Tibial nerve (tissue), 4 donors: ENCODE measurements around the gene ZBTB11. TPM values are rescaled to one million over a fixed set of nuclear protein-coding genes. Genes with fewer than 3 reads are reported as not detected.
"Not testable (repeated sequence)": the region's sequence is repeated elsewhere in the genome, so short reads cannot be mapped to it uniquely, and the experiment has no call there.

Experiments used
- DNase-seq, 2 donors: peaks; one replicate each; pipeline ENCODE4 v3.0.0-alpha.2; 2019; ENCODE audit warnings: low spot score in 2 of 2
- H3K27ac ChIP-seq, 4 donors: fragments of 200-600 bp; sonication (generic) in 3 of 4; one replicate each; pipeline ENCODE4 v1.5.1; 2017 to 2019; ENCODE audit warnings: mild to moderate bottlenecking in 1 of 4
- H3K27me3 ChIP-seq, 2 donors: fragments of 200-600 bp; sonication (generic) in 1 of 2; one replicate each; pipeline versions ENCODE4 v1.5.1 to v1.6.0; 2017 to 2019
- H3K36me3 ChIP-seq, 3 donors: fragments of 200-600 bp; sonication (generic); one replicate each; pipeline ENCODE4 v1.5.1; 2018 to 2019
- H3K4me1 ChIP-seq, 4 donors: fragments of 200-600 bp; sonication (generic) in 3 of 4; one replicate each; pipeline ENCODE4 v1.5.1; 2017 to 2019
- H3K4me3 ChIP-seq, 4 donors: fragments of 200-600 bp; sonication (generic) in 3 of 4; one replicate each; pipeline ENCODE4 v1.5.1; 2017 to 2019; ENCODE audit warnings: mild to moderate bottlenecking in 1 of 4, moderate library complexity in 1 of 4
- H3K9me3 ChIP-seq, 4 donors: fragments of 200-600 bp; sonication (generic) in 3 of 4; one replicate each; pipeline ENCODE4 v1.5.1; 2017 to 2019
- CTCF ChIP-seq, 5 experiments: fragments of 200-600 bp in 3 of 5; fragments of 450-650 bp in 2 of 5; sonication (generic) in 3 of 5; IDR thresholded peaks; one replicate each; pipeline ENCODE4 v1.5.1; 2016 to 2019; ENCODE audit warnings: antibody characterized with exemption in 5 of 5, mild to moderate bottlenecking in 3 of 5, moderate library complexity in 2 of 5
- EP300 ChIP-seq, 2 donors: sonication (generic); formaldehyde crosslinking; IDR thresholded peaks; one replicate each; pipeline ENCODE4 v1.6.1; 2017; ENCODE audit warnings: antibody characterized with exemption in 2 of 2, mild to moderate bottlenecking in 1 of 2
- POLR2A ChIP-seq, 2 donors: fragments of 450-650 bp; IDR thresholded peaks; one replicate each; pipeline ENCODE4 v1.6.1; 2017; ENCODE audit warnings: antibody characterized with exemption in 2 of 2, mild to moderate bottlenecking in 2 of 2, moderate library complexity in 2 of 2
- WGBS, 2 donors: methylation state at CpG; one replicate each; pipeline ENCODE4 v1.1.5; 2018; 5-methylcytosine and 5-hydroxymethylcytosine counted together
- total RNA-seq, 4 donors: library from RNA; depleted of rRNA; stranded (reverse); fragments of >200 nt; gene quantifications; one replicate each; pipeline ENCODE4 v1.1.0, GENCODE V29; 2016

The ZBTB11 gene
- total RNA-seq, 4 donors from 2014 or later, result 18.3 to 20.5 (median 19.6) TPM

DNA sequence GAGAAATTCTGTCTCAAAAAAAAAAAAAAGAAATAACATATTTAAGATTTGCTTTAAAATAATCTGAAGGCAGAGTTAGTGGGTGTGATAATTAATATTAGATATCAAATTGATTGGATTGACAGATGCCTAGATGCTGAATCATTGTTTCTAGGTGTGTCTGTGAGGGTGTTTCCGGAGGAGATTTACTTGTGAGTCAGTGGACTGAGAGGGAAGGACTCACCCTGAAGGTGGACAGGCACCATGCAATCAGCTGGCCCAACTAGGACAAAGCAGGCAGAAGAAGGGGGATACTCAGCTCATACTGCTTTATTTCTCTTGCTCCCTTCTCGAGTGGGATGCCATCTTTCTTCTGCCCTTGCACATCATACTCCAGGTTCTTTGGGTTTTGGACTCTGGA is 26.2 kb upstream of the ZBTB11 start:
- Histone ChIP-seq H3K36me3 (no peaks in the 10 kb centered on the region), H3K9me3 (no peaks in the 10 kb centered on the region), H3K4me3 (no peak overlapping the region), H3K4me1 (no peaks in the 10 kb centered on the region), H3K27me3 (no peaks in the 10 kb centered on the region), H3K27ac (no peak overlapping the region)
- DNase-seq, result no peak
- TF ChIP-seq EP300 (IDR thresholded peaks at IDR 0.05) (no peak), CTCF (IDR thresholded peaks at IDR 0.05) (no peak), POLR2A (IDR thresholded peaks at IDR 0.05) (no peak)
- 82 to 90% methylated on average over 2 of the region's 2 CpGs for WGBS, 2 donors

DNA sequence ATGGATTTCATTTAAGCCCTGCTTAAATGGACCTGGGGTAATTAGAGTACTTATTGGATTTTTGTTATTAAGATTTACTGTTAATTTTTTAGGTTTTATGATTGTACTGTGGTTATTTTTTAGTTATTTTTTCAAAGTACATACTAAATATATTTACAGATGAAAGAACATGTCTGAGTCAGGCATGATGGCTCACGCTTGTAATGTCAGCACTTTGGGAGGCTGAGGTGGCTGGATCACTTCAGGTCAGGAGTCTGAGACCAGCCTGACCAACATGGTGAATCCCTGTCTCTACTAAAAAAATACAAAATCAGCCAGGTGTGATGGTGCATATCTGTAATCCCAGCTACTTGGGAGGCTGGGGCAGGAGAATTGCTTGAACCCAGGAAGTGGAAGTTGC is 25.8 kb upstream of the ZBTB11 start:
- Histone ChIP-seq H3K27me3 (no peaks in the 10 kb centered on the region), H3K36me3 (no peaks in the 10 kb centered on the region), H3K4me3 (no peak overlapping the region), H3K9me3 (no peaks in the 10 kb centered on the region), H3K27ac (no peak overlapping the region), H3K4me1 (no peaks in the 10 kb centered on the region)
- no peak for DNase-seq
- WGBS, 2 donors, result 85 to 91% methylated on average over 1 of the region's 1 CpG
- TF ChIP-seq POLR2A (IDR thresholded peaks at IDR 0.05), result no peak
- TF ChIP-seq EP300 (IDR thresholded peaks at IDR 0.05), result no peak
- TF ChIP-seq CTCF (IDR thresholded peaks at IDR 0.05), result no peak

DNA sequence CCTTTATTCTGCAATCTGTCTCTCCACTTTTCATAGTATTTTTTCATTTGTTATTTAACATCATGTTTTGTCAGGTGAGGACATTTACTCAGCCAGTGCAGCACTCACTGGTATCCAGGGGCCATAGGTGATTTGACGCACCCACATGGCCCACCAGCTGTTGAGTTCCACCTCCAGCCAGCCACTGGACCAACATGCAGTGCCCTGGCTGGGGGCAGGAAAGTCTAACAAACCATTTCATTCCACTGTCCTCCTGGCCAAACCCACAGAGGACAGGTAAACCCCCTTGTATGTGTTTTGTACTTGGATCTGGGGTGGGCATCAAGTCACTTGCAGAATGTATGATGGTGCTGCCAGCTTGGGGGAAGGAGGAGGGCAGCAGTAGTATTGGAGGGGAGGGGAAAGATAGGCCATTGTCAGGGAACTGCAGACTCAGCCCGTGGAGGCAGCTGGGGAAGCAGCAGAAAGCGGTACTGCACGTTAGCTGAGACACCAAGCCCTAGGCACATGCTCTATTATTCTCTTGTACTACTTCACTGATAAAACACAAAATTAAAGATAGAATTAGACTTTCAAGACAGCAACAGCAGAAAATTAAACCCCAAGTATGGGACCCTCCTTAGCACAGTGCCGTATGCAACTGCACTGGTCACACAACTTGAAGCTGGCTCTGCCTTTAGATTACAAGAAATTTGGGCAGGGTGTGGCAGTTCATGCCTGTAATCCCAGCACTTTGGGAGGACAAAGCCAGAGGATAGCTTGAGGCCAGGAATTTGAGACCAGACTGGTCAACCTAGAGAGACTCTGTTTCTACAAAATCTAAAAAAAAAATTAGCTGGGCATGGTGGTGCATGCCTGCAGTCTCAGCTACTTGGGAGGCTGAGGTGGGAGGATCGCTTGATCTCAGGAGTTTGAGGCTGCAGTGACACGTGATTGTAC is 25.0 kb upstream of the ZBTB11 start:
- DNase-seq, result no peak
- Histone ChIP-seq H3K36me3 (no peaks in the 10 kb centered on the region), H3K4me1 (no peaks in the 10 kb centered on the region), H3K9me3 (no peaks in the 10 kb centered on the region), H3K27ac (no peak overlapping the region), H3K27me3 (no peaks in the 10 kb centered on the region), H3K4me3 (no peak overlapping the region)
- TF ChIP-seq CTCF (IDR thresholded peaks at IDR 0.05), result no peak
- no peak for TF ChIP-seq POLR2A (IDR thresholded peaks at IDR 0.05)
- no peak for TF ChIP-seq EP300 (IDR thresholded peaks at IDR 0.05)
- 80 to 81% methylated on average over 7 of the region's 7 CpGs for WGBS, 2 donors

GRCh38 chr3:101695779-101696372 is 18.9 kb upstream of the ZBTB11 start:
- Histone ChIP-seq H3K4me3 (no peak overlapping the region), H3K27me3 (no peaks in the 10 kb centered on the region), H3K9me3 (no peaks in the 10 kb centered on the region), H3K4me1 (peaks cover 0 to 12% (median 0%) of the 10 kb centered on the region in 4 donors), H3K27ac (peak overlapping the region in 2 of 4 donors; percentile 26 to 70), H3K36me3 (no peaks in the 10 kb centered on the region)
- DNase-seq, result peak in 1 of 2 donors; percentile 88
- TF ChIP-seq EP300 (IDR thresholded peaks at IDR 0.05), result no peak
- TF ChIP-seq POLR2A (IDR thresholded peaks at IDR 0.05), result no peak
- peak; percentile 62 to 82 (median 73) for TF ChIP-seq CTCF (IDR thresholded peaks at IDR 0.05)
- WGBS, 2 donors, result 28 to 35% methylated on average over 10 of the region's 10 CpGs

GRCh38 chr3:101694836-101695235 is 17.9 kb upstream of the ZBTB11 start:
- peaks cover 0 to 12% (median 0%) of the 10 kb centered on the region in 4 donors for H3K4me1 ChIP-seq
- H3K9me3 ChIP-seq, result not testable (repeated sequence)
- WGBS, 2 donors, result 48 to 56% methylated on average over 4 of the region's 4 CpGs

More at GRCh38 chr3:101694836-101695235, 17.9 kb upstream of the ZBTB11 start:
- H3K27ac ChIP-seq, DNase-seq, H3K27me3 ChIP-seq, H3K36me3 ChIP-seq, H3K4me3 ChIP-seq: not testable (repeated sequence)
